Neural progenitor cell (in vitro differentiated cells): ENCODE measurements around the gene MPND. TPM values are rescaled to one million over a fixed set of nuclear protein-coding genes. Genes with fewer than 3 reads are reported as not detected.
A peak's percentile ranks its signal among the peaks of the same experiment; 100 is the strongest.

ENCODE experiments used
- DNase-seq: peaks from one replicate; pipeline ENCODE4 v3.0.0-alpha.2; 2016; ENCODE audit warnings: low spot score
- H2AFZ ChIP-seq: fragments of 200-600 bp; sonication (generic); replicated peaks from 2 replicates; pipeline ENCODE4 v1.6.1; 2016; ENCODE audit warnings: antibody characterized with exemption
- H3F3A ChIP-seq: fragments of 200-600 bp; sonication (generic); 2 replicates; pipeline ENCODE4 v1.6.1; 2016; ENCODE audit warnings: antibody characterized with exemption, low read depth
- H3K27ac ChIP-seq: fragments of 200-600 bp; sonication (generic); 2 replicates; pipeline ENCODE4 v1.5.1; 2016; ENCODE audit warnings: mild to moderate bottlenecking
- H3K27me3 ChIP-seq: fragments of 200-600 bp; sonication (generic); 2 replicates; pipeline ENCODE4 v1.6.1; 2016; ENCODE audit warnings: mild to moderate bottlenecking, moderate library complexity
- H3K36me3 ChIP-seq: fragments of 200-600 bp; sonication (generic); 2 replicates; pipeline ENCODE4 v1.5.1; 2016
- H3K4me1 ChIP-seq: fragments of 200-600 bp; sonication (generic); 2 replicates; pipeline ENCODE4 v1.6.1; 2016; ENCODE audit warnings: mixed run types
- H3K4me2 ChIP-seq: fragments of 200-600 bp; sonication (generic); 2 replicates; pipeline ENCODE4 v1.6.1; 2016
- H3K4me3 ChIP-seq: fragments of 200-600 bp; sonication (generic); 2 replicates; pipeline ENCODE4 v1.5.1; 2016
- H3K79me2 ChIP-seq: fragments of 200-600 bp; sonication (generic); 2 replicates; pipeline ENCODE4 v1.6.1; 2016; ENCODE audit warnings: low read depth
- H3K9ac ChIP-seq: fragments of 200-600 bp; sonication (generic); 2 replicates; pipeline ENCODE4 v1.6.1; 2016
- H3K9me3 ChIP-seq: fragments of 200-600 bp; sonication (generic); 2 replicates; pipeline ENCODE4 v1.5.1; 2016; ENCODE audit warnings: low read depth
- H4K20me1 ChIP-seq: fragments of 200-600 bp; sonication (generic); 2 replicates; pipeline ENCODE4 v1.6.1; 2016; ENCODE audit warnings: low read depth
- H3K27ac Mint-ChIP-seq: 3 replicates; pipeline ENCODE4 v1.8.0; 2021; ENCODE audit warnings: mixed read lengths
- H3K27me3 Mint-ChIP-seq: 2 replicates; pipeline ENCODE4 v1.8.0; 2022; ENCODE audit warnings: low read depth, mild to moderate bottlenecking, inconsistent platforms, moderate library complexity, mixed read lengths; ENCODE audit not compliant: insufficient read depth
- H3K36me3 Mint-ChIP-seq: 3 replicates; pipeline ENCODE4 v1.8.0; 2021; ENCODE audit warnings: mixed read lengths
- H3K4me1 Mint-ChIP-seq: 3 replicates; pipeline ENCODE4 v1.8.0; 2021; ENCODE audit warnings: mixed read lengths
- H3K4me3 Mint-ChIP-seq: 3 replicates; pipeline ENCODE4 v1.8.0; 2021; ENCODE audit warnings: mild to moderate bottlenecking, moderate library complexity, mixed read lengths
- H3K9me3 Mint-ChIP-seq: 3 replicates; pipeline ENCODE4 v1.8.0; 2020; ENCODE audit warnings: mixed read lengths
- CTCF ChIP-seq: fragments of 200-600 bp; sonication (generic); IDR thresholded peaks from 2 replicates; pipeline ENCODE4 v1.5.1; 2017; ENCODE audit warnings: antibody characterized with exemption, mild to moderate bottlenecking
- EZH2 ChIP-seq: fragments of 200-600 bp; sonication (generic); IDR thresholded peaks from 2 replicates; pipeline ENCODE4 v1.6.1; 2017; ENCODE audit warnings: antibody characterized with exemption, mild to moderate bottlenecking, moderate library complexity
- EZH2phosphoT487 ChIP-seq: fragments of 200-600 bp; sonication (generic); IDR thresholded peaks from 2 replicates; pipeline ENCODE4 v1.6.1; 2017; ENCODE audit warnings: antibody characterized with exemption
- total RNA-seq: library from RNA; depleted of rRNA; stranded (reverse); fragments of >200 nt; gene quantifications from 2 replicates; pipeline ENCODE4 v1.2.3, GENCODE V29; 2015; ENCODE audit warnings: low replicate concordance

Gene MPND
- total RNA-seq, 1 donor from 2014 or later: 10.6 TPM

GRCh38 chr19:4367336-4367723, 24.0 kb downstream of the MPND start:
- Histone ChIP-seq H3K9me3 (no peaks in the 10 kb centered on the region), H3K27me3 (no peaks in the 10 kb centered on the region), H3K4me3 (no peak overlapping the region), H3K4me1 (peaks cover 17% of the 10 kb centered on the region), H3K4me2 (no peak overlapping the region), H3K9ac (no peak overlapping the region), H3K27ac (no peak overlapping the region), H3K36me3 (no peaks in the 10 kb centered on the region), H3F3A (peaks cover 32% of the 10 kb centered on the region), H3K79me2 (peaks cover 28% of the 10 kb centered on the region), H2AFZ (no peak overlapping the region), H4K20me1 (peaks cover 61% of the 10 kb centered on the region)
- Mint-ChIP-seq H3K36me3 (peaks cover 2% of the 10 kb centered on the region), H3K9me3 (no peaks in the 10 kb centered on the region), H3K27me3 (peaks cover 3% of the 10 kb centered on the region), H3K27ac (no peak overlapping the region), H3K4me3 (no peak overlapping the region), H3K4me1 (peaks cover 22% of the 10 kb centered on the region)
- no peak for TF ChIP-seq EZH2
- no peak for TF ChIP-seq CTCF
- no peak for TF ChIP-seq EZH2phosphoT487
- no peak for DNase-seq

GRCh38 chr19:4367781-4368127, 24.4 kb downstream of the MPND start:
- no peak for TF ChIP-seq CTCF
- TF ChIP-seq EZH2: no peak
- no peak for TF ChIP-seq EZH2phosphoT487
- Mint-ChIP-seq H3K9me3 (no peaks in the 10 kb centered on the region), H3K4me3 (peak overlapping the region; percentile 57), H3K36me3 (peaks cover 2% of the 10 kb centered on the region), H3K27ac (peak overlapping the region; percentile 29), H3K27me3 (peaks cover 3% of the 10 kb centered on the region), H3K4me1 (peaks cover 22% of the 10 kb centered on the region)
- H2AFZ ChIP-seq: no peak overlapping the region
- H3K36me3 ChIP-seq: no peaks in the 10 kb centered on the region
- no peak overlapping the region for H3K9ac ChIP-seq
- peaks cover 65% of the 10 kb centered on the region for H4K20me1 ChIP-seq
- DNase-seq: no peak
- H3K9me3 ChIP-seq: no peaks in the 10 kb centered on the region
- H3K4me2 ChIP-seq: no peak overlapping the region
- peaks cover 31% of the 10 kb centered on the region for H3K79me2 ChIP-seq
- peaks cover 30% of the 10 kb centered on the region for H3F3A ChIP-seq
- no peak overlapping the region for H3K27ac ChIP-seq
- no peaks in the 10 kb centered on the region for H3K27me3 ChIP-seq
- no peak overlapping the region for H3K4me3 ChIP-seq
- peaks cover 17% of the 10 kb centered on the region for H3K4me1 ChIP-seq

- H3K79me2 ChIP-seq: peaks cover 36% of the 10 kb centered on the region
- H3K9me3 Mint-ChIP-seq: no peaks in the 10 kb centered on the region
- H3F3A ChIP-seq: peaks cover 25% of the 10 kb centered on the region
- peaks cover 3% of the 10 kb centered on the region for H3K27me3 Mint-ChIP-seq
- H3K36me3 ChIP-seq: no peaks in the 10 kb centered on the region
- no peak overlapping the region for H2AFZ ChIP-seq
- peaks cover 22% of the 10 kb centered on the region for H3K4me1 Mint-ChIP-seq
- no peak overlapping the region for H3K9ac ChIP-seq
- no peaks in the 10 kb centered on the region for H3K9me3 ChIP-seq
- peak overlapping the region; percentile 59 for H3K4me3 Mint-ChIP-seq
- no peak overlapping the region for H3K4me2 ChIP-seq
- TF ChIP-seq EZH2phosphoT487 (no peak), EZH2 (no peak)
- H3K4me1 ChIP-seq: peaks cover 17% of the 10 kb centered on the region
- H3K27ac ChIP-seq: peak overlapping the region; percentile 79
- H4K20me1 ChIP-seq: peaks cover 68% of the 10 kb centered on the region
- DNase-seq: no peak
- H3K4me3 ChIP-seq: no peak overlapping the region
- H3K27ac Mint-ChIP-seq: peak overlapping the region; percentile 83
- peaks cover 2% of the 10 kb centered on the region for H3K36me3 Mint-ChIP-seq
- H3K27me3 ChIP-seq: no peaks in the 10 kb centered on the region
Observed at GRCh38 chr19:4368128-4368820, 24.9 kb downstream of the MPND start.

- no peaks in the 10 kb centered on the region for H3K36me3 ChIP-seq
- no peaks in the 10 kb centered on the region for H3K27me3 ChIP-seq
- peak overlapping the region; percentile 79 for H3K27ac ChIP-seq
- peaks cover 2% of the 10 kb centered on the region for H3K36me3 Mint-ChIP-seq
- H4K20me1 ChIP-seq: peaks cover 75% of the 10 kb centered on the region
- peak overlapping the region; percentile 59 for H3K4me3 Mint-ChIP-seq
- DNase-seq: peak; percentile 43
- peak overlapping the region; percentile 23 for H3K9ac ChIP-seq
- H3K27ac Mint-ChIP-seq: peak overlapping the region; percentile 83
- H3K9me3 Mint-ChIP-seq: no peaks in the 10 kb centered on the region
- peaks cover 46% of the 10 kb centered on the region for H3K79me2 ChIP-seq
- H3K9me3 ChIP-seq: no peaks in the 10 kb centered on the region
- H2AFZ ChIP-seq: no peak overlapping the region
- peaks cover 3% of the 10 kb centered on the region for H3K27me3 Mint-ChIP-seq
- peaks cover 17% of the 10 kb centered on the region for H3K4me1 ChIP-seq
- peak overlapping the region; percentile 40 for H3K4me2 ChIP-seq
- no peak overlapping the region for H3K4me3 ChIP-seq
- TF ChIP-seq EZH2phosphoT487 (no peak), CTCF (no peak), EZH2 (no peak)
- H3F3A ChIP-seq: peaks cover 16% of the 10 kb centered on the region
- peaks cover 27% of the 10 kb centered on the region for H3K4me1 Mint-ChIP-seq
Observed at GRCh38 chr19:4369109-4369887, 25.9 kb downstream of the MPND start.
